ENCODE results near the gene PAK3. TPM values are rescaled to one million over a fixed set of nuclear protein-coding genes. Genes with fewer than 3 reads are reported as not detected.

Gene PAK3
- total RNA-seq, 2 experiments from 2014 or later: 1.4 to 2.0 TPM

DNA sequence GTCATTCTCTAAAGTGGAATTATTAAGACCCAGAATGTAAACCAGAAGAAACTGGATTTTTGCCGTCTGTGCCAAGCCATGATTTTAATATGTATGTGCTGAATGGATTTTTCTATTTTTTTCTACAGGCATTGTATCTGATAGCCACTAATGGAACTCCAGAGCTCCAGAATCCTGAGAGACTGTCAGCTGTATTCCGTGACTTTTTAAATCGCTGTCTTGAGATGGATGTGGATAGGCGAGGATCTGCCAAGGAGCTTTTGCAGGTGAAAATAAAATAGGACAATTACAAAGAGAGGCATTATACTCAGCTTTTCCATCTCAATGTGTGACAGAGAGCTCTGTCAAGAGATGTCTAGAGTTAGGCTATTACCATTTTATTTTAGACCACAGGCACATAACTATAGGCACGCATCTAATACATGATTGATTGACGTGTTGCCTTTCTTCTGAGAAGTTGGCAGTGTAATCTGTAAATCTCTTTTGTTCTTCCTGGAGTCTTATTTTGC lies 120.4 kb downstream of the PAK3 start:
- ChIA-PET POLR2A (no interaction called here), CTCF (no interaction called here)
- no peak overlapping the region for H3K27ac Mint-ChIP-seq
- H3K4me1 Mint-ChIP-seq: no peaks in the 10 kb centered on the region
- no peaks in the 10 kb centered on the region for H3K36me3 Mint-ChIP-seq (ENCODE audit: low read depth)
- H3K4me3 Mint-ChIP-seq: no peak overlapping the region
- H3K27me3 Mint-ChIP-seq: peaks cover 2% of the 10 kb centered on the region
- DNase-seq: no peak
- no peaks in the 10 kb centered on the region for H3K9me3 Mint-ChIP-seq

DNA sequence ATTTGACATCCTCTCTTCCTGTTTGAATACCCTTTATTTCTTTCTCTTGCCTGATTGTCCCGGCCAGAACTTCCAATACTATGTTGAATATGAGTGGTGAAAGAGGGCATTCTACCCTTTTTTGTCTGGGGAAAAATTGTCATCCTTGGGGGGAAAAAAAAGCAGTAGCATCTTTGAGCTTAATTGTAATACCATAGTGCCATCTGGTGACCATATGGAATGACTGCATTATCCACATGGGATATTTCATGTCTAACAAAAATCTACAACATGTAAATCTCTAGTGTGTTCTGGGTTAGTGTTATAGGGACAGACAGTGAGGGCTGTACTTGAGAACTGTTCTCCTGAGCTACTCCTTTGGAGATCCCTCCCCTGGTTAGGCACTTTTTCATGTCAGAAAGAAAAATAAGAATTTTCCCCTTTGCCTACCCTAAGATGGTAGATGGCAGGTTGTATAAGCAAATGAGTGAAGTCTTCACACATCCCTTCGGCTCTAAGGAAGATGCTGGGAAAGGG lies 148.3 kb downstream of the PAK3 start:
- Mint-ChIP-seq H3K27me3 (no peaks in the 10 kb centered on the region), H3K4me3 (no peak overlapping the region), H3K4me1 (no peaks in the 10 kb centered on the region), H3K27ac (no peak overlapping the region), H3K36me3 (ENCODE audit: low read depth) (no peaks in the 10 kb centered on the region), H3K9me3 (no peaks in the 10 kb centered on the region)
- no peak for DNase-seq
- POLR2A ChIA-PET: interaction anchor here (0.6 kb wide), 1 partner anchor 144 kb away, joined by 3 read pairs; no protein-coding TSS in a partner anchor
- CTCF ChIA-PET: interaction anchor here (0.6 to 1.7 kb wide), 9 partner anchors 76 to 391 kb away, joined by 3 to 9 read pairs (median 4); partner anchors contain the start of gene PAK3

DNA sequence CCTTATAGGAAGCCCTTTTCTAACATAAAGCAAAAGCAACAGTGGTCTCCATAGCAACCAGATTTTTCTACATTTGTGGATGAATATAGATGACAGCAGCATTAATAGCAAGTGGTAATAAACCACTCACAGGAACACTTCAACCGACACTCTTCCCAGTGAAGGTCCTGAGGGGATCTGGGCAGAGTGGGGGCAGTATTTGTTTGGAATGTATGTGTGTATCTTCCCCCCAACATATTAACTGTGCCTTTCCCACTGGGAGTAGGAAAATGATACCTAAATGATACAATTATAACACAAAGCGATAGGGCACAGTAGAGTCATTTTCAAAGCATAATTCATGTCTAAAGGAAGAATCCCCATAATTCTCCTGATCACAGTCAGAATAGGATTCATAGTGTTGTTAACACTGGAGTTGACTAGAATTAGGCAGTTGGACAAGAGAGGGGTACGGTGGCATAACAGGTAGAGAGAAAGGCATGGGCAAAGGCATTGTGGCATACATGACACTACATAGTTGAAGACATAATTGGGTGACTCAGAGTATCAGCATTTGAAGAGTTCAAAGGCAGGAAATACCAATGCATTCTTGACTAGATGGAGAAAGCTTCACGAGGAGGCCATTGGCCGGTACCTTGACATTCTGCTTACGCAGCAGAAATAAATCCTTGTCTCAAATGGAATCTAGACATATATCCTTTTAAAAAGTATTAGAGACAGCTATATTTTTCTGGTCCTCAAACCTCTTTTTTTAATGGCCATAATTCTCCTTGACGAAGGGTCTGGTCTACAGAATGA lies 159.1 kb downstream of the PAK3 start:
- ChIA-PET CTCF (no interaction called here), POLR2A (no interaction called here)
- Mint-ChIP-seq H3K4me3 (no peak overlapping the region), H3K27ac (no peak overlapping the region), H3K9me3 (no peaks in the 10 kb centered on the region), H3K27me3 (no peaks in the 10 kb centered on the region), H3K4me1 (no peaks in the 10 kb centered on the region), H3K36me3 (ENCODE audit: low read depth) (no peaks in the 10 kb centered on the region)
- DNase-seq: no peak

DNA sequence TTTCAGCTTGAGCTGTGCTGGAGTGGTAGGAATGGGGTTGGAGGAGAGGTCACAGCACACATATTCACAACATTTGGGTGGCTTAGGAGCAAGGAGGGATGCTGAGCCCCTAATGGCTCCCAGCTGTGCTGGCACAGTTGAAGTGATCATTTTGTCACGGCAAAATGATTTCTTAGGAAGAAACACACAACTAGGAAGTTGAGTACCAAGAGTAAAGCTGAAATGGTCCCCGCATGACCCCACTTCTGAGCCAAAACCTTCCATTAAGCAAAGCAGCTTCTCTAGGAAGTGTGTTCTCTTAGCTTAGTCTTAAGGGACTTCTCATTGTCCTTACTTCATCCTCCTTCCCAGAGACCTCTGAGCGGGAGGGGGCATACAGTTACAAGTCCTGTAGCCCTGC lies 161.7 kb downstream of the PAK3 start:
- Mint-ChIP-seq H3K4me3 (no peak overlapping the region), H3K9me3 (no peaks in the 10 kb centered on the region), H3K27me3 (no peaks in the 10 kb centered on the region), H3K27ac (no peak overlapping the region), H3K4me1 (no peaks in the 10 kb centered on the region), H3K36me3 (ENCODE audit: low read depth) (no peaks in the 10 kb centered on the region)
- ChIA-PET CTCF (no interaction called here), POLR2A (no interaction called here)
- no peak for DNase-seq

DNA sequence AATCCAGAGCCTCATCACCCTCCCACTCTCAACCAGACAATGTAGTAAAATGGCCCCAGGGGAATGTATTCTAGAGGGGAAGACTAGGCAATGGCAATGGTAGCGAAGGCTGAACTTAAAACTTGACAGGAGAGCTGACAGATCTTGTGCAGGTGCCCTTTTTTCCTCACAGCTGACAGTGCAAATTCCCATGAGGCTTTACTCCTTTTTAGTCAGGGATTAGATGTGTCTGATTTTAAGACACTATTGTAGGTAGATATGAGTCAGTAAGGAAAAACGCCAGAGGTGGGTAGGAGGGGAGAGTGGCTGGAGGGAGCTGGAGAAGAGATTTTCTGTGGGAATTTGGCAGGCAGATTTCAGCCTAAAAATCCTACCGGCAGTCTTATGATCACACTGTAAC lies 163.6 kb downstream of the PAK3 start:
- H3K9me3 Mint-ChIP-seq: no peaks in the 10 kb centered on the region
- ChIA-PET CTCF (no interaction called here), POLR2A (no interaction called here)
- H3K4me3 Mint-ChIP-seq: no peak overlapping the region
- H3K4me1 Mint-ChIP-seq: no peaks in the 10 kb centered on the region
- H3K27ac Mint-ChIP-seq: no peak overlapping the region
- H3K27me3 Mint-ChIP-seq: no peaks in the 10 kb centered on the region
- DNase-seq: no peak
- H3K36me3 Mint-ChIP-seq (ENCODE audit: low read depth): no peaks in the 10 kb centered on the region

GRCh38 chrX:111260451-111260850 lies 164.5 kb downstream of the PAK3 start:
- no peaks in the 10 kb centered on the region for H3K9me3 Mint-ChIP-seq
- CTCF ChIA-PET: no interaction called here
- POLR2A ChIA-PET: no interaction called here
- no peak overlapping the region for H3K27ac Mint-ChIP-seq
- H3K4me1 Mint-ChIP-seq: no peaks in the 10 kb centered on the region
- no peak for DNase-seq
- no peaks in the 10 kb centered on the region for H3K27me3 Mint-ChIP-seq
- no peak overlapping the region for H3K4me3 Mint-ChIP-seq
- H3K36me3 Mint-ChIP-seq (ENCODE audit: low read depth): no peaks in the 10 kb centered on the region

- H3K9me3 Mint-ChIP-seq: no peaks in the 10 kb centered on the region
- ChIA-PET CTCF (no interaction called here), POLR2A (no interaction called here)
- no peaks in the 10 kb centered on the region for H3K27me3 Mint-ChIP-seq
- no peak overlapping the region for H3K27ac Mint-ChIP-seq
- no peak overlapping the region for H3K4me3 Mint-ChIP-seq
- no peak for DNase-seq
- H3K4me1 Mint-ChIP-seq: no peaks in the 10 kb centered on the region
- H3K36me3 Mint-ChIP-seq (ENCODE audit: low read depth): no peaks in the 10 kb centered on the region
Measured at GRCh38 chrX:111262086-111262485, 166.1 kb downstream of the PAK3 start.

DNA sequence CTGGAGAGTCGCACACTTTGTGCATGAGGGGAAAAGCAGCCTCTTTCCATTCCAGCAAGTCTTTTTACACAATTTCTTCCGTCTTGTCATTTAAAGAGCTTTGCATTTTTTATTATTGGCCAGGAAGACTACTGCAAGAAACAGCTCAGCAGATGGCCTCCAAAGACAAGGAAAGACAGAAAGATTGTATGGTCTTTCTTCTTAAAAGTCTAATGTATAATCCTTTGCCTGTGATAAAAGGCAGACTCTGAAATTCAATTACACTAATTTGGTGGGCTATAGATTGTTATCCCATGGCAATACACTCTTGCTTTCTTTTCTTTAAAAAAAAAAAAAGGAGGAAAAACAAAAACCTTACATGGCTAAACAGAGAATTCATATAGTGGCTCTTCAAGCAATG lies 168.4 kb downstream of the PAK3 start:
- Mint-ChIP-seq H3K27me3 (no peaks in the 10 kb centered on the region), H3K4me1 (no peaks in the 10 kb centered on the region), H3K4me3 (no peak overlapping the region), H3K9me3 (no peaks in the 10 kb centered on the region), H3K27ac (no peak overlapping the region), H3K36me3 (ENCODE audit: low read depth) (no peaks in the 10 kb centered on the region)
- no peak for DNase-seq
- ChIA-PET POLR2A (no interaction called here), CTCF (no interaction called here)

GRCh38 chrX:111265486-111265885 lies 169.5 kb downstream of the PAK3 start:
- no peak overlapping the region for H3K27ac Mint-ChIP-seq

GRCh38 chrX:111268506-111268905 lies 172.5 kb downstream of the PAK3 start:
- ChIA-PET POLR2A (no interaction called here), CTCF (no interaction called here)
- H3K9me3 Mint-ChIP-seq: no peaks in the 10 kb centered on the region
- H3K27ac Mint-ChIP-seq: no peak overlapping the region
- no peaks in the 10 kb centered on the region for H3K4me1 Mint-ChIP-seq
- DNase-seq: no peak
- H3K27me3 Mint-ChIP-seq: peaks cover 2% of the 10 kb centered on the region
- no peaks in the 10 kb centered on the region for H3K36me3 Mint-ChIP-seq (ENCODE audit: low read depth)
- no peak overlapping the region for H3K4me3 Mint-ChIP-seq

More at GRCh38 chrX:111265486-111265885, 169.5 kb downstream of the PAK3 start:
- CTCF ChIA-PET: no interaction called here
- POLR2A ChIA-PET: no interaction called here
- Mint-ChIP-seq H3K4me1 (no peaks in the 10 kb centered on the region), H3K36me3 (ENCODE audit: low read depth) (no peaks in the 10 kb centered on the region), H3K27me3 (no peaks in the 10 kb centered on the region), H3K4me3 (no peak overlapping the region), H3K9me3 (no peaks in the 10 kb centered on the region)
- no peak for DNase-seq

DNA sequence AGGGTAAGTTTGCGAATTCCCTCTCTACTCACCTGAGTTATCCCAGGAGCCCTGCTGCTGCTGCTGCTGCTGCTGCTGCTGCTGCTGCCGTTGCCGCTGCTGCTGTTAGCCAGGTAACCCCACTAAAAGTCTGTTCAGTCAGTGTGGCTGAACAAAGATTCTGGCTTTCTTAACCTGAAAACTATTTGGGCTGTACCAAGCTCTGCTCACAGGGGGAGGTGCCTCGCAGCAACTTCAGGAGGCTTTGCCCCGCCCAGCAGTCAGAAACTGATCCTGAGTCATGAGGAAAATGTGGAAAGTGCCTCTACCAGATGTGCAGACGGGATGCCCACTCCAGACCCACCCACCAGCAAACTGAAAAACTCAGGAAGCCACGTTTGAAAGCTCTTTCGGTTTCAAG lies 174.3 kb downstream of the PAK3 start, which contains the start of gene CAPN6:
TSS of gene CAPN6 (minus strand) at position 145 of the 400 bp plus-strand sequence. CDS start 6,547 bp downstream, outside the sequence.
- ChIA-PET POLR2A (no interaction called here), CTCF (no interaction called here)
- Mint-ChIP-seq H3K4me3 (no peak within 1 kb of the TSS), H3K4me1 (no peaks in the 10 kb centered on the region), H3K27ac (no peak within 1 kb of the TSS), H3K36me3 (ENCODE audit: low read depth) (no peaks in the 10 kb centered on the region), H3K9me3 (no peaks in the 10 kb centered on the region), H3K27me3 (peaks cover 2% of the 10 kb centered on the region)
- DNase-seq: no peak
